HTR-8/SVneo (cell line): ENCODE measurements around the gene MAPK10.
"Not testable (repeated sequence)": the region's sequence is repeated elsewhere in the genome, so short reads cannot be mapped to it uniquely, and the experiment has no call there.

Experiments
- DNase-seq: peaks from one replicate; pipeline ENCODE4 v3.0.0; 2011; ENCODE audit warnings: low spot score, mixed read lengths; ENCODE audit not compliant: insufficient read length
- FAIRE-seq: peaks from 2 replicates; lab custom pipeline; 2011; peaks lifted over from hg19 to GRCh38; lab: Jason Lieb, UNC

The MAPK10 gene

DNA sequence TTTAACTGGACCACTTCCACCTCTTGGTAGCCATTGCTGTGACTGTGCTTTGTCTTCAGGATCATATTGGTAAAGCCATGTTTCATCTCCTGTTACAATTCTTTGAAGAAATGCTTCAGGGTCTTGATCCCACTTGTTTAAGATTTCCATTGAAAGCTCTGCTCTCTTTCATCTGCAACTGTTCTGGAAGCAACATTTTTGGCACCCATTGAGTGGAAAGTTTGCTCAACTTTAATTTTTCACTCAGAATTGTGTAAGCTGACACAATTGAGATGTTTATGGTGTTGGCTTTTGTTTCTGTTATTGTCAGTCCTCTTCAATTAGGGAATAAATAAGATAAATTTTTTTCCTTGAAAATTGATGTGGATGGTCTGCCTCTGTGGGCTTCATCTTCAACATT lies 237.4 kb downstream of the MAPK10 start:
- DNase-seq (no peak), FAIRE-seq (no peak)

DNA sequence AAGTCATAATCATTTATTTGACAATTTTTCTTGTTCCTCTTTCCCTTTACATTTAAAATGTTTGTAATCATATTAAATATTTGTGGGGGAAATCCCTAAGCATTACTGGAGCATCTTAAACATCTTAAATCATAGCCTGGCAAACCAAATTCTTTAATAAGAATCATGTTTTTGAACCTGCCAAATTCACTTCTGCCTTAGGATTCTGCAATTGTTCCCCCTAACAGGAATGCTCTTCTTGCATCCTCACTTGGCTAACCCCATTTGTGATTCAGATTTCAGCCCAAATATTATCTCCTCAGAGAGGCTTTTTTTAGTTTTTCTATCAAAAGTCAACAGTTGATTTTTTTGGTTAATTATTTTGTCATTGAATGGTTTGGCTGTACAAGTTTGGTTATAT lies 241.1 kb downstream of the MAPK10 start:
- DNase-seq (no peak), FAIRE-seq (no peak)

DNA sequence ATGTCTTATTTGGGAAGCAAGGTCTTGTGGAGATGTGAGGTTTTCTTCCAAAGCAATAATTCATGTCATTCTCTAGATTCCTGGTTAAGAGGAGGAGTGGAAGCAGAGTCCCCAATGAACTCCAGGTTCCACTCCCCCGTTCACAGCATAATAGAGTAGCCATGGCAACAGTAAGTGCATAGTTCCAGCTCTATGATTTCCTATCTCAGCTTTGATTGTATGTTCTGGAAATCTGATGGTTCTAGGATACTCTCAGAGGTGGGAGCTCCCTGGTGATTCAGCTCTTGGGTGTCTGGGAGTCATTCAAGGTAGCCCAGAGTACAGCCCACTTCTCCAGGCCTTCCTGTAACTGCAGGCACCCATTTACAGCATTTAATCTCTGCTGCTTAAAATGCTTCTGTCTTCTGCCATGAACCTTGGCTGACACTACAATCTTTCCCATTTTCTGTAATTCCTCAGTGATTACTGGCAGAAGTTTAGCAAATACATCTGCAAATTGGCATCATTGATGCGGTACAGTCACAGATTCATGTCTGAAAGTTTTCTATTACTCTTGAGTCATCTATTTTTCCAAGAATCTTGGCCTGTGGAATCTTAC lies 242.0 kb downstream of the MAPK10 start:
- peak; percentile 18 for DNase-seq
- FAIRE-seq, result no peak

DNA sequence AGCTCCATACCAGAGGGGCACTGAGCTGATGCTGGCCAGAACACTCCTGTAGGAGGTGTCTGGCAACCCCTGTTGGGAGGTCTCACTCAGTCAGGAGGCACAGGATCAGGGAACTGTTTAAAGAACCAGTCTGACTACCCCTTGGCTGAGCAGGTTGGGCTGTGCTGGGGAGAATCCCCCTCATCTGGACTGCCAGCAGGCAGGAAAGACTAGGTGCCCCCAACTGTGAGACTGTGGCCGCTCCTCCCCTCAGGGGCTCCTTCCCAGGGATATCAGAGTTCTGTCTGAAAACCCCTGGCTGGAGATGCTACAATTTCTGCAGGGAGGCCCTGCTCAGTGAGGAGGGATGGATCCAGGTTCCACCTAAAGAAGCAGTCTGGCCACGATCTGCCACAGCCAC lies 245.3 kb downstream of the MAPK10 start:
- no peak for DNase-seq
- no peak for FAIRE-seq

DNA sequence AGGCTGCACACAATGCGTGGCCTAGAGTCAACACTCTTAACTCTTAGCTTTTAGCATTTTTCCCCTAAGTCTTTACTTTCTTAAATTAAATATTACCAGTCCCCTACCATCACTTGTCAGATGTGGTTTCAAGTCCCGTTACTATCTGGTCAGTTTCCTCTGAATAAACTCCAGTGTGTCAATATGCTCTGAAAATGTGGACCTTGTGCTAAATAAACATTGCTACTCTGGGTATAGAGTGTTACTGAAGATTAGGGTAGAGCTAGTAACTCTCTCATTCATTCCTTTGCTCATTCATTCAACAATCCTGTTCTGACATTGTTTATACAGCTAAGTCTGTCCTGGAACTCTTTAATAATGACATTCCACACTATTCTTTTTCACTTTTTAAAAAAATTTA lies 251.0 kb downstream of the MAPK10 start:
- DNase-seq (no peak), FAIRE-seq (no peak)

DNA sequence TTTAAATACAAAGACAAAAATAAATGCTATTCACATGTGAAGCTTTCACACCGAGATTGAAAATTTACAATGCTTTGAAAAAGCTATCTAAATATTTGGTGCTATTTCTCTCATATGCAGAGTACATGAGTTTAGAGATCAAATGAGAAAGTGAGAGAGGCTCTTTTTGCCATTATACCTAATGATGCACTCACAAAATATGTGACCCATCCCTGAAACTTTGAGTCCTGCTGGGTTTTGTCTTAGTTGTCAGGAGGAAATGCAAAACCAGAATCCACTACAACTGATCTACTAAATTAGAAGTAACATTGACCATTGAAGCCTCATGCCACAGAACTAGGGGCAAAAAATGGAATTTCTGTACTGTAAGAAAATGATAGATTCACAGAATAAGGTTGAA lies 251.7 kb downstream of the MAPK10 start:
- DNase-seq (no peak), FAIRE-seq (no peak)

DNA sequence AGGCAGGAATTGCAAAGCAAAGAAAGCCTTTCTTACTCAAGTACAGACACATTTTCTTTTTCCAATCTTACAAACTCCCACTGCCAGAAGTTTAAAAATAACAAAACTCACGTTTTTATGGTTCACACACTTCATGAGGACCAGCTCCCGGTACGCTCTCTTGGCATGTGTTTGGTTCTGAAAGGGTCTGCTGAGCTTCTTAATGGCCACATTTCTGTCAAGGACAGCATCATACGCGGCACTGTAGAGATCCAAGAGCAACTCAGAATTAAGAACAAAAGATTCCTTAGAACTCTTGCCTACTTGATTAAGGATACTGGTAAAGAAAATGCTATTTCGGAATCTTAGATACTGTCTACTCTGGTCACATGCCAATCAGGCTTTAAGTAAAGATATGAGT lies 252.7 kb downstream of the MAPK10 start:
- no peak for DNase-seq
- no peak for FAIRE-seq

DNA sequence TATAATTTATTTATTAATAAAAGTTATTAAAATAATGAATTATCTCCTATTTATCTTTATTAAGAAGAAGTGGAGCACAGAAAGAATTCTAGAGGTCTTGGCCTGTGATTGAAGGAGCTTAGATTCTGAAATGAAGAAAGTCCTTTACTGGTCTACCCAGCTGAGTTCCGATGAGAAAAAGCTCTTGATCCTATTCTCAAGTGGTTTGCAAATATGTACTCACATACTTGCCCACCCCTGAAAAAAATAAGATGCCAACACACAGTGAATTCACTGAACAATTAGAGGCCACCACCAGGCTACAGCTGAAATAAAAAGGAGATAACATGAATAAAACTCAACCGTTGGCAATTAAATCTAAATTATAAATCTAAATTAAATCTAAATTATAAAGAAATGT lies 253.4 kb downstream of the MAPK10 start:
- DNase-seq (no peak), FAIRE-seq (no peak)

DNA sequence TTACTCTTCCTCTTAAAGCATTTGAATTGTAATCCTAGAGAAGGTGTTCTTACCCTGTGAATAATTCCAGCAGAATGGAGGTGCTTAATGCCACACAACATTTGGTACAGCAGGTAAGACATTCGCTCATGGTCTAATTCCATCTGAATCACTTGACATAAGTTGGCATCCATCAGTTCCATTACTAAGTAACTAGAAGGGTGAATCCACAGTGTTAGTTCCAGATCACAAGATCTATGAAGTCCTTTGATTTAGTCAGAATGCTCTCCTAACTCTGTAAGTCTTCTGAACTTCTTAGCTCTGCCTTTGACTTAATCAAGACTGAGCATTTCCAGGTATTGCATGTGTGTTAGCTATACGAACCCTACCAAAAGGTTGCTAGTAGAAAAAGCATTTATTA lies 258.0 kb downstream of the MAPK10 start:
- no peak for DNase-seq
- no peak for FAIRE-seq

DNA sequence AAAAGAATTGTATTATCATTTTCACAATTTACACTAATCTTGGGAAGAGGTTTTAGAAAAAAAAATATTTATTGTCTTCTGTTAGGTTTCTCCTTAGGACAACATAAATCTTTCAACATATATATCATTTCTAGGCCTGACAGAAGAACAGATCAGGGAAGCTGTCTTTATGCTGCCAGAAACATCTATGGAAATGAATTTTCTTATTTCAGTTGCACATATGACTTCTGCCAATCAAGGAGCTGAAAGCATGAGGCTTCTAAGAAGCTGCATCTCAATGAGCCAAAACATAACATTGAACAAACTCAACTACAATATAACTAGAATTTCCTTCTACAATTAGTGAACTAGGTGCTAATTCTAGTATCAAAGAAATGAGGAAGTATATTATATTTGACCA lies 258.4 kb downstream of the MAPK10 start:
- DNase-seq, result no peak
- no peak for FAIRE-seq

DNA sequence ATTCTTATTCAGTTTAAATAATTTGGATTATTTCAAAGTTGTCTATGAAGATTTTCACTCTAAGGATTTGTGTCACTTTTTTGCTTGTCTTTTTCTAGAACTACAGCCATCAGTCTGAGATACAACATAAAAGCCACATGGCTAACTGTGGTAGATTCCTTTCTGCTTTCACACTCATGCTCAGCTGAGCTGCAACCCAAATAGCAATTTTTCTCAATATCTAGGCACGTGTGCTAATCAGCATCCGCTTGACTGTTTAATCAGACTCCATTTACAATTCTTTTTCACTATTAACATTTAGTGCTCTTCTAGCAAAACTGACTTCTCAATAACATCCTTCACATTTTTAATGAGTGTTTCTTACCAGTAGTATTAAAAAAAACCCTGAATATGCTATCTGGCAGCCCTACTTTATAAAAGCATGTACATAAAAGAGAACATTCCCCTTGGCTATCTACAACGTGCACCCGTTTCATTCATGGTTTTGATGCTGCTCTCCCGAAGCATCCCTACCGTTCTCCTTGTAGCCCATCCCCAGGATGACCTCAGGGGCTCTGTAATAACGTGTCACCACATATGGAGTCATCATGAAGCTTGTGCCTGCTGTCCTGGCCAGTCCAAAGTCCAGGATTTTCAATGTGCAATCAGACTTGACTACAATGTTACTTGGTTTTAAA lies 259.2 kb downstream of the MAPK10 start:
- no peak for DNase-seq
- no peak for FAIRE-seq

DNA sequence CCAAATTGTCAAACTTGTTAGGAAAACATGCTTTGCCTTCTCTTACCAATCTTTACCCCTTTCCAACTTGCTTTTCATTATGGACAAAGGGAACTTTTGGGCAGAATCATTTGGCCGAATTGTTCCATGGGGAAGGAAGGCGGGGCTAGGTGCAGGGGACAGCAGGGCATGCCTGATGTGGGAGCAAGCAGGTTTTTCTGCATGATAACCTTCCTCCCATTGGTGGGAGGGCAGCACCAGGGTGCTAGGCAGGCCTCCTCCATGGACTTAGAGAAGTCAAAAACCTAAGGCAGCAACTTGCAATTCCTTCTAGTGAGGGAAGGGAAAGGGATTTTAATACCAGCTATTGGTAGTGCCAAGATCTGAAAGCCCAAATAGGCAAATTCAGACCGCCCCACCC lies 260.5 kb downstream of the MAPK10 start:
- FAIRE-seq (no peak), DNase-seq (no peak)

DNA sequence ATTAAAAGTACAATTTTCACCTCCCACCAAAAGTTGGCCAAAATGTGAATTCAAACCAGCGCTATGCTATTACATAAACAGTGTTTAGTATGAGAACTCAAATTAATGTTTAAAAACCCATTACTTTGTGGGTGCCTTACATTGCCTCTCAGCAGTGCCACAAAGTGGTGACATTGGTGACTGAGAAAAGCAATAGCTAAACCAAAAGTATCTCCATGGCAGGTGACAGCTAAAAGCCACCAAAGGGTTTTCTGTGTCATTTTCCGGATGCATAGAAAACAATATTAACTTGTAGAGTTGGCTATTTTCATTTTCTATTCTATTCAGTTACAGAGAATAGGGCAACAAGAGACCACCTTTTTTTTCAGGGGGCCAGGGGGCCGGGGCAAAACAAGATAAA lies 261.2 kb downstream of the MAPK10 start:
- FAIRE-seq (no peak), DNase-seq (no peak)

DNA sequence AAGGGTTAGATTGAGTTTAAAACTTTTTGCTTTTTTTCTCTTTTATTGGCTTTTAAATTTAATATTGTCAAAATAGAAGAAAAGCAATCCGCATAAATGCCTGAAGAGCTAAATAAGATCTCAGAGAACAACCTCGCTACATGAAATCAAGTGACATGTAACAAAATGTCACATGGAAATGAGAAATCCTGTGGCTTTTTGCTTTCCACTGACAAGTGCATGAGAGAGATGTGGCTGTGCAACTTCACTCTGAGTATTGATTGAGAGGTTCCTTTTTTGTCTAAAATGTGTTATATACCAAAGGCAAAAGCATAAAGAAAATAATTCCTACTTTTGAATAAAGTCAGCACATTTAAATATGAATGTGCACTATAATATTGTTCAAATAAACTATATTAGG lies 263.5 kb downstream of the MAPK10 start:
- DNase-seq (no peak), FAIRE-seq (no peak)

DNA sequence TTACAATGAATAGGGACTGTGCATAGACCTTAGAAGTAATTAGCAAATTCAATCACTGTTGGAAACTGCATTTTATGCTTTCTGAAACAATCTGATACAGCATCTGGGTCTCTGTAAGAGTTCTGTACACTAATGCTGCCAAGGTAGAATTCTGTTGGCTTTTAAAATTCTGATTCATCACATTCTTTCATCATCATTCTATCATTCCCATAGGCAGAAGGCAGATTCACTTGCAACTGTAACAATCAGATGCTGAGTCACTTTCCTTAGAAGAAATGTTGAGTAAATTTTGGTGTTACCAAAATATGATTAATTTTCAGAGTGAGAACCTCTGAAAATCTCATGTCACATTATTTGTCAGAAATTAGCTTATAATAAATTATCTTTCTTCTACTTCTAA lies 267.2 kb downstream of the MAPK10 start:
- DNase-seq, result peak; percentile 18
- FAIRE-seq, result no peak

DNA sequence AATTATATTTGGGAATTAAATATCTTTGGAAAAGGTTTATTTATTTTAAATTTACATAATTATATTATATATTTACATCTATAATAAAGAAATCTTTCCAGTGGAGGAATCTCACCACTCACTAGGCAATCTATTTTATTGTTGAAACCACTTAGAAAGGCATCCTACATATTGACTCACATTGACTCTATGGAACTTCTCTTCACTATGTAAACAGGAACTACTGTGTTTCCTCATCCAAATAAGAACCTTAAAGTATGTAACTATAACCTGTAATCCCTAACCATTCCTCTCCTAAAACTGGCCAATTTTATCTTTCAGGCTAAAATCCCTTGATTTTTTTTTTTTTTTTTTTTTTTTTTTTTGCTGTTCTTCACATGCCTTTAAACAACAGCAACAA lies 268.7 kb downstream of the MAPK10 start:
- DNase-seq, result no peak
- no peak for FAIRE-seq

DNA sequence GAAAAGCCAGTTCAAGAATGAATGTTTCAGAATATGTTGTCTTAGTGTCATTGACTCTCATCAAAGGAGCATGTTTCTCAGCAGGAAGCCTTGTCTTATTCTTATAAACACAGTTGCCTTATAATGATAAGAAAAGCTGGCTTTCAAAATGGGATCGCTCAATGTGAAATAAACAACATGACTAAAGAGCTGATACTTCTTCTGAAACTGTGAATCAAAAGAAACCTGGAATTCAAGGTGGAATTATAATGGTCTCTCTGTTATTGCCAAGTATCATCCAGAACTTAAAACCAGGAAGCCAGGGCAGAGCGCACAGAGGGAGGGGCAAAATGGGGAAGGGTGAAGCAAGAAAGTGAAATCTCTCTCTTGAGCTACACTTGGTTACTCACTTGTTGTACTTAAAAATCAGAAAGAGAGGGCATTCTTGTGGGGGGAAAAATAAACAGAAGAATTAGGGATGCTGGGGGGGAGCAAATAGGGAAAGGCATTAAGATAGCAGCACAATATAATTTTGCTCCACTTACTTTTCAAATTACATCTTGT lies 270.0 kb downstream of the MAPK10 start:
- FAIRE-seq, result no peak
- no peak for DNase-seq

DNA sequence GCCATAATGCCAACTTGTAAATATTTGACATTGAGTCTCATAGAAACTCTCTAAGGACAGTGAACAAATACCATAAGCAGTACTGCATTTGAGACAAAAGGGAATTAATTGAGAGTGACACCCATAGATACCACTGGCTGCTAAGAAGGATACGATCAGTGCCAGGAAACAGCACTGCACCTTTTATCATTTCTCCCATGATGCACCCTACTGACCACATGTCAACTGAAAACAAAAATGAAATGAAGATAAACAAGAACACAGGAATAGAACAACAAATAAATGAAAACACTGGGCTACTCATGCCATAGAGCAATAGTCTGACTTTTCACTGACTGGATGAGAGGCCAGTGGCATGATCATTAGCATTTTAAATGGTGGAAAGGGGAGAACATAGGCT lies 270.8 kb downstream of the MAPK10 start:
- FAIRE-seq, result no peak
- no peak for DNase-seq

DNA sequence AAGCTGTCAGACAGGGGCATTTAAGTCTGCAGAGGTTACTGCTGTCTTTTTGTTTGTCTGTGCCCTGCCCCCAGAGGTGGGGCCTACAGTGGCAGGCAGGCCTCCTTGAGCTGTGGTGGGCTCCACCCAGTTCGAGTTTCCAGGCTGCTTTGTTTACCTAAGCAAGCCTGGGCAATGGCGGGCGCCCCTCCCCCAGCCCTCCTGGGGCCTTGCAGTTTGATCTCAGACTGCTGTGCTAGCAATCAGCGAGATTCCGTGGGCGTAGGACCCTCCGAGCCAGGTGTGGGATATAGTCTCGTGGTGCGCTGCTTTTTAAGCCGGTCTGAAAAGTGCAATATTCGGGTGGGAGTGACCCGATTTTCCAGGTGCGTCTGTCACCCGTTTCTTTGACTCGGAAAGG lies 284.1 kb downstream of the MAPK10 start:
- not testable (repeated sequence) for DNase-seq, FAIRE-seq

DNA sequence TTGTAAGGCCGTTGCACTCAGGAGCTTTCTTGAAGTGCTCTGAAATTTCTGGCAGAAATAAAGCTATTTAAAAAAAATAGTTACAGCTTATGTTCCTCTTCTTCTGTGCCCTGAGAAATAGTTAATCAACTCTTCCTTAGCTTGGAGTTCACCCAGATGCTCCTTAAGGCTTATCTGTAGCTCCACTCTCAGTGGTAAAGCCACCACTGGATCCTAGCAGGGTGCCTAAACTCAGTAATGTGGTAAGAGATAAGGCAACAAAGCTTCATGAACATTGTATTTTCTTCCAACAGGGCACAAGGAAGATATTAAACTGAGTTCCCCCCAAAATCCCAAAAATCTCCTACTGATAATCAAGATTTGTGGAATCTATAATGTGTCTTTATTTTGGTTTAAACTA lies 299.5 kb downstream of the MAPK10 start:
- DNase-seq, result no peak
- FAIRE-seq, result no peak

DNA sequence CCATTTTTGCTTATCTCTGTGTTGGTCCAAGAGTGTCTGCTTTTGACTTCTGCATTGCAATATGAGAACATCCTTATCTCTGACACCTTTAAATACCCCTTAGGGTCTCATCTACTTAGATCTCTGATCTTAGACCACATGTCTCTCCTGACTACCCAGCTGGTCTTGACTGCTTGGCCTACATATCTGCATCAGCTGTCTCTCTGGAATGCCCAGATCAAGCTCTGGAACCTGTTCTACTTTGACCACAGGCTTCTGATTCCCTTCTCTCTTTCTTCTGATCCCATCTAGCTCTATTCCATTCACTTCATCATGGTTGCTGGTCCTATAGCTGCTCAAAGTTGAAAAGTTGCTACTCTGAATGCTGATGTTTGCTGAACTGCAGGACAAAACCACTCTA lies 301.2 kb downstream of the MAPK10 start:
- FAIRE-seq (no peak), DNase-seq (no peak)

DNA sequence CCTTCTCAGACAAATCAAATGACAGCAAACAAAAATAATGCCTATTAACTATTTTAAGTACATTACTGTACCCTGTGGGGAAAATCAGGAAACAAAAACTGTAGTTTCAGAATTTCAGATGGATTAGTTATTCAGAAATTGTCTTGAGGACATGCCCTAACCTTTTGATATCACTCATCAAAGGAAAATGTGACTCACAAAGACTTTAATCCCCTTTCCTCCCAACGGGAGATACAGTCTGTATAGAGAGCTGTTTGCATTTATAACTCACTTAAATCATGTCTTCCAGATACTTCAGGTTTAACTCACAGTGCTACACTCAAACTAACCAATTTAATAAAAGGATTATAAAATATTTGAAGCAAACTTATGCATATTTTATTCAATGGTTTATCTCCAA lies 304.0 kb downstream of the MAPK10 start:
- FAIRE-seq, result no peak
- DNase-seq, result no peak
